SK-N-SH treated with all-trans-retinoic acid at 6 μM for 48 hours (cell line): ENCODE measurements around the gene GSS.
A peak's percentile ranks its signal among the peaks of the same experiment; 100 is the strongest.

Experiments used
- ATAC-seq: fragments of 200-7000 bp; cut with Tn5 transposase; 3 replicates; pipeline ENCODE4 v1.9.1; 2020; ENCODE audit warnings: mild to moderate bottlenecking, moderate library complexity
- ARNTL ChIP-seq: fragments of 450-650 bp; formaldehyde crosslinking; IDR thresholded peaks from 2 replicates; pipeline ENCODE4 v1.5.0; 2020; ENCODE audit warnings: low read depth, mild to moderate bottlenecking, moderate library complexity, borderline replicate concordance
- BACH2 ChIP-seq: fragments of 250-450 bp; sonication (Bioruptor Pico); IDR thresholded peaks from 2 replicates; pipeline ENCODE4 v1.9.0; 2021; ENCODE audit warnings: mild to moderate bottlenecking, borderline replicate concordance
- CREB5 ChIP-seq: fragments of 250-450 bp; sonication (Bioruptor Pico); IDR thresholded peaks from 2 replicates; pipeline ENCODE4 v1.5.1; 2020; ENCODE audit warnings: low read depth, mild to moderate bottlenecking, moderate library complexity
- CSDC2 ChIP-seq: fragments of 250-450 bp; sonication (Bioruptor Pico); IDR thresholded peaks from 2 replicates; pipeline ENCODE4 v1.5.0; 2020; ENCODE audit warnings: mild to moderate bottlenecking, moderate library complexity
- CSRNP3 ChIP-seq: fragments of 250-450 bp; sonication (Bioruptor Pico); IDR thresholded peaks from 2 replicates; pipeline ENCODE4 v1.5.1; 2021; ENCODE audit warnings: mild to moderate bottlenecking, moderate library complexity
- ESRRG ChIP-seq: fragments of 250-450 bp; sonication (Bioruptor Pico); IDR thresholded peaks from 2 replicates; pipeline ENCODE4 v1.6.1; 2021; ENCODE audit warnings: mild to moderate bottlenecking
- GLIS3 ChIP-seq: fragments of 250-450 bp; sonication (Bioruptor Pico); IDR thresholded peaks from 2 replicates; pipeline ENCODE4 v1.5.0; 2020; ENCODE audit warnings: mild to moderate bottlenecking, moderate library complexity
- ISL1 ChIP-seq: fragments of 250-450 bp; sonication (Bioruptor Pico); IDR thresholded peaks from 2 replicates; pipeline ENCODE4 v2.1.2; 2022; ENCODE audit warnings: mild to moderate bottlenecking, moderate library complexity
- OSR1 ChIP-seq: fragments of 250-450 bp; sonication (Bioruptor Pico); IDR thresholded peaks from 2 replicates; pipeline ENCODE4 v1.8.0; 2022; ENCODE audit warnings: moderate library complexity, mild to moderate bottlenecking, inconsistent platforms
- PATZ1 ChIP-seq: fragments of 250-450 bp; sonication (Bioruptor Pico); IDR thresholded peaks from 2 replicates; pipeline ENCODE4 v1.8.0; 2020; ENCODE audit warnings: mild to moderate bottlenecking, moderate library complexity, borderline replicate concordance
- POU6F1 ChIP-seq: fragments of 250-450 bp; sonication (Bioruptor Pico); IDR thresholded peaks from 2 replicates; pipeline ENCODE4 v1.8.0; 2021; ENCODE audit warnings: low read depth, mild to moderate bottlenecking, moderate library complexity, borderline replicate concordance
- PPARA ChIP-seq: fragments of 250-450 bp; sonication (Bioruptor Pico); IDR thresholded peaks from 2 replicates; pipeline ENCODE4 v1.5.0; 2020; ENCODE audit warnings: mild to moderate bottlenecking, borderline replicate concordance
- RARB ChIP-seq: fragments of 250-450 bp; sonication (Bioruptor Pico); IDR thresholded peaks from 2 replicates; pipeline ENCODE4 v1.8.0; 2021; ENCODE audit warnings: mild to moderate bottlenecking, moderate library complexity
- SNAI2 ChIP-seq: fragments of 250-450 bp; sonication (Bioruptor Pico); IDR thresholded peaks from 2 replicates; pipeline ENCODE4 v1.5.0; 2020; ENCODE audit warnings: mild to moderate bottlenecking, moderate library complexity
- TCF4 ChIP-seq: fragments of 250-450 bp; sonication (Bioruptor Pico); IDR thresholded peaks from 2 replicates; pipeline ENCODE4 v1.8.0; 2021; ENCODE audit warnings: mild to moderate bottlenecking, moderate library complexity, borderline replicate concordance
- TOX ChIP-seq: fragments of 250-450 bp; sonication (Bioruptor Pico); IDR thresholded peaks from 2 replicates; pipeline ENCODE4 v1.8.0; 2021; ENCODE audit warnings: mild to moderate bottlenecking, moderate library complexity, borderline replicate concordance
- TSHZ2 ChIP-seq: fragments of 250-450 bp; sonication (Bioruptor Pico); IDR thresholded peaks from 2 replicates; pipeline ENCODE4 v1.5.0; 2020; ENCODE audit warnings: mild to moderate bottlenecking, moderate library complexity
- ZC3H10 ChIP-seq: fragments of 250-450 bp; sonication (Bioruptor Pico); IDR thresholded peaks from 2 replicates; pipeline ENCODE4 v1.5.1; 2021; ENCODE audit warnings: mild to moderate bottlenecking, moderate library complexity
- ZFP3 ChIP-seq: fragments of 250-450 bp; sonication (Bioruptor Pico); IDR thresholded peaks from 2 replicates; pipeline ENCODE4 v1.5.0; 2020; ENCODE audit warnings: mild to moderate bottlenecking, moderate library complexity
- ZFP30 ChIP-seq: fragments of 450-650 bp; formaldehyde crosslinking; IDR thresholded peaks from 2 replicates; pipeline ENCODE4 v1.5.0; 2022; ENCODE audit warnings: mild to moderate bottlenecking, moderate library complexity
- ZNF565 ChIP-seq: fragments of 450-650 bp; formaldehyde crosslinking; conservative IDR thresholded peaks from 2 replicates; pipeline ENCODE4 v1.5.0; 2020; ENCODE audit warnings: low read depth, mild to moderate bottlenecking, moderate library complexity
- ZNF70 ChIP-seq: fragments of 450-650 bp; formaldehyde crosslinking; IDR thresholded peaks from 2 replicates; pipeline ENCODE4 v1.5.0; 2020; ENCODE audit warnings: mild to moderate bottlenecking, moderate library complexity
- ZNF8 ChIP-seq: fragments of 450-650 bp; formaldehyde crosslinking; IDR thresholded peaks from 2 replicates; pipeline ENCODE4 v1.5.0; 2020; ENCODE audit warnings: mild to moderate bottlenecking, moderate library complexity

Gene GSS

GRCh38 chr20:34955231-34956040, at the start of gene GSS, which contains the start of gene MYH7B:
GSS (minus strand) TSS chr20:34955806; CDS start chr20:34951852, 3,954 bp downstream.
MYH7B (plus strand) TSS chr20:34955868; CDS start chr20:34978006, 22,138 bp downstream.
- ATAC-seq: peak; percentile 97
- no peak for TF ChIP-seq BACH2 (CRISPR knock-in tag)
- TF ChIP-seq ZFP3 (CRISPR knock-in tag): no peak
- TF ChIP-seq ESRRG (CRISPR knock-in tag): no peak
- TF ChIP-seq ISL1 (CRISPR knock-in tag): no peak
- no peak for TF ChIP-seq ZNF8 (CRISPR knock-in tag)
- no peak for TF ChIP-seq CSDC2 (CRISPR knock-in tag)
- 0 out of 2 replicates have a peak, but pooled peaks have one; percentile 25 for TF ChIP-seq POU6F1
- no peak for TF ChIP-seq ZC3H10 (CRISPR knock-in tag)
- TF ChIP-seq CREB5 (CRISPR knock-in tag): no peak
- no peak for TF ChIP-seq GLIS3 (CRISPR knock-in tag)
- TF ChIP-seq PPARA (CRISPR knock-in tag): no peak
- no peak for TF ChIP-seq ZNF70 (CRISPR knock-in tag)
- TF ChIP-seq TCF4 (CRISPR knock-in tag): peak; percentile 13; the same call in 1 of the 2 replicates
- no peak for TF ChIP-seq ZNF565
- no peak for TF ChIP-seq SNAI2 (CRISPR knock-in tag)
- TF ChIP-seq ARNTL (CRISPR knock-in tag): no peak
- TF ChIP-seq TSHZ2 (CRISPR knock-in tag): no peak
- TF ChIP-seq OSR1 (CRISPR knock-in tag): no peak
- no peak for TF ChIP-seq ZFP30 (CRISPR knock-in tag)
- no peak for TF ChIP-seq RARB (CRISPR knock-in tag)
- 0 out of 2 replicates have a peak, but pooled peaks have one; percentile 17 for TF ChIP-seq PATZ1
- no peak for TF ChIP-seq CSRNP3 (CRISPR knock-in tag)

GRCh38 chr20:35004749-35005462, 49.3 kb upstream of the GSS start:
- ATAC-seq: no peak
- TF ChIP-seq RARB (CRISPR knock-in tag) (no peak), ZC3H10 (CRISPR knock-in tag) (no peak), CSRNP3 (CRISPR knock-in tag) (no peak), ZFP30 (CRISPR knock-in tag) (no peak), BACH2 (CRISPR knock-in tag) (no peak), GLIS3 (CRISPR knock-in tag) (no peak), PPARA (CRISPR knock-in tag) (no peak), ZNF565 (no peak), CSDC2 (CRISPR knock-in tag) (no peak), ZNF8 (CRISPR knock-in tag) (no peak), ZFP3 (CRISPR knock-in tag) (no peak), CREB5 (CRISPR knock-in tag) (no peak), TOX (CRISPR knock-in tag) (no peak), POU6F1 (no peak)
